ENCODE data around the gene DUOX2.
"Not testable (repeated sequence)": the region's sequence is repeated elsewhere in the genome, so short reads cannot be mapped to it uniquely, and the experiment has no call there.

DUOX2 gene

GRCh38 chr15:45105586-45105985 lies 8.4 kb downstream of the DUOX2 start (continued):
- TF ChIP-seq ZNF530 (tag by site-specific recombination; IDR thresholded peaks at IDR 0.05; ENCODE audit: low read depth) (no peak), ZNF140 (tag by site-specific recombination; IDR thresholded peaks at IDR 0.05) (no peak), KLF9 (tag by site-specific recombination; IDR thresholded peaks at IDR 0.05; ENCODE audit: low read depth) (no peak), ZNF513 (tag by site-specific recombination; IDR thresholded peaks at IDR 0.05) (no peak), ZNF571 (tag by site-specific recombination; IDR thresholded peaks at IDR 0.05) (no peak), ZNF112 (tag by site-specific recombination; IDR thresholded peaks at IDR 0.05) (no peak), OSR2 (tag by site-specific recombination; IDR thresholded peaks at IDR 0.05) (no peak)
- TF ChIP-seq, protein P1, sequence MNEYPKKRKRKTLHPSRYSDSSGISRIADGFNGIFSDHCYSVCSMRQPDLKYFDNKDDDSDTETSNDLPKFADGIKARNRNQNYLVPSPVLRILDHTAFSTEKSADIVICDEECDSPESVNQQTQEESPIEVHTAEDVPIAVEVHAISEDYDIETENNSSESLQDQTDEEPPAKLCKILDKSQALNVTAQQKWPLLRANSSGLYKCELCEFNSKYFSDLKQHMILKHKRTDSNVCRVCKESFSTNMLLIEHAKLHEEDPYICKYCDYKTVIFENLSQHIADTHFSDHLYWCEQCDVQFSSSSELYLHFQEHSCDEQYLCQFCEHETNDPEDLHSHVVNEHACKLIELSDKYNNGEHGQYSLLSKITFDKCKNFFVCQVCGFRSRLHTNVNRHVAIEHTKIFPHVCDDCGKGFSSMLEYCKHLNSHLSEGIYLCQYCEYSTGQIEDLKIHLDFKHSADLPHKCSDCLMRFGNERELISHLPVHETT (tag by site-specific recombination; IDR thresholded peaks at IDR 0.05), result no peak

DNA sequence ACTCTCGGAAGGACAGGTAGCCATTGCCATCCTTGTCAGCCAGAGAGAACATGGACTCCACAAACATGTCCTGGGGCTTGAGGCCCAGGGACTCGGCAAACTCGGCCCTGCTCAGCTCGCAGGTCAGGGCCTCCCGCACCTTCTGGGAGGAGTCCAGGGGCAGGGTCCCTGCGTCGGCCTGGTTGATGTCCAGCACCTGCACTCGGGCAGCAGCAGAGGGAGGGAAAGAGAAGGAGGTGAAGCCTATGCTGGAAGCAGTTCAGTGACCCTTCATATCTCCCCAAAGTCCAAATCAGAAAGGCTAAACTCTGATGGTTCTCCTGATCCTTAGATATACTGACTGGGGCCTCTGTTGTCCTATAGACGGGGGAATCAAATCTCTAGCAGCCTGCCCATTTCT lies 9.8 kb downstream of the DUOX2 start:
- H3K9me3 ChIP-seq (ENCODE audit: control insufficient read depth, insufficient read depth, low read depth, low read length); H3K4me1 ChIP-seq (ENCODE audit: control insufficient read depth, insufficient read depth, low read length); H3K27ac ChIP-seq (ENCODE audit: extremely low read depth, low read depth, low read length); H3K4me3 ChIP-seq (ENCODE audit: low read depth, low read length); POLR2A ChIA-PET; H3K36me3 ChIP-seq (ENCODE audit: control insufficient read depth in 2 of 2, insufficient read depth in 1 of 2, low read length in 2 of 2); CTCF ChIA-PET: not testable (repeated sequence)

DNA sequence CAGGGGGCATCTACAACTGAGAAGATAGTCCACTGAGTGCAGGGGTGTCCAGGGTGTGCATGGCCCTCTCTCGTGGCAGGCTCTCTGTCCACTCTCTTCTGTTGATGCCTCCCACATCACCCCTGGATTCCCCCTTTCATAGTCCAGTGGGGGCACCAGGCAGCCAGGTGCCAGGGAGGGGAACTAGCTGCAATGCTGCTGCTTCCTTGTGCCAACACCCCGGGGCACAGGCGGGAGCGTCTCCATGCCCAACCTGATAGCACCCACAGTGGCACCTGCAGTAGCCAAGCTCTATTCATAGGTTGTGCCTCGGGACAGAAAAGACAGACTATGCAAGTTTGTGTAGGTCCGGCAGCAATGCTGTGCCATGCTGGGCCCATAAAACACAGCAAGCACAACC lies 11.7 kb downstream of the DUOX2 start:
- H3K4me1 ChIP-seq (ENCODE audit: control insufficient read depth, insufficient read depth, low read length), result no peaks in the 10 kb centered on the region
- H3K27ac ChIP-seq (ENCODE audit: extremely low read depth, low read depth, low read length), result no peak overlapping the region
- TF ChIP-seq REPIN1 (tag by site-specific recombination; IDR thresholded peaks at IDR 0.05; ENCODE audit: low read depth) (no peak), ZBTB20 (tag by site-specific recombination; IDR thresholded peaks at IDR 0.05) (no peak), ZNF48 (tag by site-specific recombination; IDR thresholded peaks at IDR 0.05) (no peak), ZNF76 (tag by site-specific recombination; IDR thresholded peaks at IDR 0.05; ENCODE audit: borderline replicate concordance, low read depth) (no peak), ZNF530 (tag by site-specific recombination; IDR thresholded peaks at IDR 0.05; ENCODE audit: low read depth) (no peak), MYNN (tag by site-specific recombination; IDR thresholded peaks at IDR 0.05; ENCODE audit: borderline replicate concordance) (no peak), KLF17 (tag by site-specific recombination; IDR thresholded peaks at IDR 0.05) (no peak), ZNF114 (tag by site-specific recombination; IDR thresholded peaks at IDR 0.05) (no peak), ZNF366 (tag by site-specific recombination; conservative IDR thresholded peaks at IDR 0.05) (no peak), ZNF791 (tag by site-specific recombination; IDR thresholded peaks at IDR 0.05) (no peak), SCRT1 (tag by site-specific recombination; IDR thresholded peaks at IDR 0.05; ENCODE audit: borderline replicate concordance) (no peak)
- TF ChIP-seq, protein P2, sequence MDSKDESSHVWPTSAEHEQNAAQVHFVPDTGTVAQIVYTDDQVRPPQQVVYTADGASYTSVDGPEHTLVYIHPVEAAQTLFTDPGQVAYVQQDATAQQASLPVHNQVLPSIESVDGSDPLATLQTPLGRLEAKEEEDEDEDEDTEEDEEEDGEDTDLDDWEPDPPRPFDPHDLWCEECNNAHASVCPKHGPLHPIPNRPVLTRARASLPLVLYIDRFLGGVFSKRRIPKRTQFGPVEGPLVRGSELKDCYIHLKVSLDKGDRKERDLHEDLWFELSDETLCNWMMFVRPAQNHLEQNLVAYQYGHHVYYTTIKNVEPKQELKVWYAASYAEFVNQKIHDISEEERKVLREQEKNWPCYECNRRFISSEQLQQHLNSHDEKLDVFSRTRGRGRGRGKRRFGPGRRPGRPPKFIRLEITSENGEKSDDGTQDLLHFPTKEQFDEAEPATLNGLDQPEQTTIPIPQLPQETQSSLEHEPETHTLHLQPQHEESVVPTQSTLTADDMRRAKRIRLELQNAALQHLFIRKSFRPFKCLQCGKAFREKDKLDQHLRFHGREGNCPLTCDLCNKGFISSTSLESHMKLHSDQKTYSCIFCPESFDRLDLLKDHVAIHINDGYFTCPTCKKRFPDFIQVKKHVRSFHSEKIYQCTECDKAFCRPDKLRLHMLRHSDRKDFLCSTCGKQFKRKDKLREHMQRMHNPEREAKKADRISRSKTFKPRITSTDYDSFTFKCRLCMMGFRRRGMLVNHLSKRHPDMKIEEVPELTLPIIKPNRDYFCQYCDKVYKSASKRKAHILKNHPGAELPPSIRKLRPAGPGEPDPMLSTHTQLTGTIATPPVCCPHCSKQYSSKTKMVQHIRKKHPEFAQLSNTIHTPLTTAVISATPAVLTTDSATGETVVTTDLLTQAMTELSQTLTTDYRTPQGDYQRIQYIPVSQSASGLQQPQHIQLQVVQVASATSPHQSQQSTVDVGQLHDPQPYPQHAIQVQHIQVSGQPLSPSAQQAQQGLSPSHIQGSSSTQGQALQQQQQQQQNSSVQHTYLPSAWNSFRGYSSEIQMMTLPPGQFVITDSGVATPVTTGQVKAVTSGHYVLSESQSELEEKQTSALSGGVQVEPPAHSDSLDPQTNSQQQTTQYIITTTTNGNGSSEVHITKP (tag by site-specific recombination; IDR thresholded peaks at IDR 0.05), result no peak
- TF ChIP-seq, protein P3, sequence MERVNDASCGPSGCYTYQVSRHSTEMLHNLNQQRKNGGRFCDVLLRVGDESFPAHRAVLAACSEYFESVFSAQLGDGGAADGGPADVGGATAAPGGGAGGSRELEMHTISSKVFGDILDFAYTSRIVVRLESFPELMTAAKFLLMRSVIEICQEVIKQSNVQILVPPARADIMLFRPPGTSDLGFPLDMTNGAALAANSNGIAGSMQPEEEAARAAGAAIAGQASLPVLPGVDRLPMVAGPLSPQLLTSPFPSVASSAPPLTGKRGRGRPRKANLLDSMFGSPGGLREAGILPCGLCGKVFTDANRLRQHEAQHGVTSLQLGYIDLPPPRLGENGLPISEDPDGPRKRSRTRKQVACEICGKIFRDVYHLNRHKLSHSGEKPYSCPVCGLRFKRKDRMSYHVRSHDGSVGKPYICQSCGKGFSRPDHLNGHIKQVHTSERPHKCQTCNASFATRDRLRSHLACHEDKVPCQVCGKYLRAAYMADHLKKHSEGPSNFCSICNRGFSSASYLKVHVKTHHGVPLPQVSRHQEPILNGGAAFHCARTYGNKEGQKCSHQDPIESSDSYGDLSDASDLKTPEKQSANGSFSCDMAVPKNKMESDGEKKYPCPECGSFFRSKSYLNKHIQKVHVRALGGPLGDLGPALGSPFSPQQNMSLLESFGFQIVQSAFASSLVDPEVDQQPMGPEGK (tag by site-specific recombination; IDR thresholded peaks at IDR 0.05), result no peak
- ChIA-PET POLR2A (no interaction called here), CTCF (interaction anchor here (1.0 kb wide), 1 partner anchor 16 kb away, joined by 7 read pairs; no protein-coding TSS in a partner anchor)
- H3K4me3 ChIP-seq (ENCODE audit: low read depth, low read length), result no peak overlapping the region
- H3K9me3 ChIP-seq (ENCODE audit: control insufficient read depth, insufficient read depth, low read depth, low read length), result no peaks in the 10 kb centered on the region
- H3K36me3 ChIP-seq (ENCODE audit: control insufficient read depth in 2 of 2, insufficient read depth in 1 of 2, low read length in 2 of 2), result no peaks in the 10 kb centered on the region

All from HEK293 (cell line).